Left ventricle myocardium inferior (tissue), 1 donor: ENCODE measurements around the gene MRPL33. TPM values are rescaled to one million over a fixed set of nuclear protein-coding genes. Genes with fewer than 3 reads are reported as not detected.

ENCODE experiments used
- DNase-seq: peaks from one replicate; pipeline ENCODE4 v3.0.0-alpha.2; 2020
- H3K27ac ChIP-seq: fragments of 200-600 bp; replicated peaks from 2 replicates; pipeline ENCODE4 v1.8.0; 2021
- H3K27me3 ChIP-seq: fragments of 200-600 bp; 2 replicates; pipeline ENCODE4 v1.8.0; 2021; ENCODE audit warnings: low read depth
- H3K36me3 ChIP-seq: fragments of 200-600 bp; 2 replicates; pipeline ENCODE4 v1.8.0; 2021
- H3K4me1 ChIP-seq: fragments of 200-600 bp; 2 replicates; pipeline ENCODE4 v1.8.0; 2021
- H3K4me3 ChIP-seq: fragments of 200-600 bp; 2 replicates; pipeline ENCODE4 v1.8.0; 2021; ENCODE audit warnings: mild to moderate bottlenecking, moderate library complexity
- H3K9me3 ChIP-seq: fragments of 200-600 bp; replicated peaks from 2 replicates; pipeline ENCODE4 v1.8.0; 2021
- CTCF ChIP-seq: fragments of 200-600 bp; IDR thresholded peaks from 2 replicates; pipeline ENCODE4 v1.8.0; 2021; ENCODE audit warnings: antibody characterized with exemption, mild to moderate bottlenecking, borderline replicate concordance
- intact Hi-C: fragments of 100-400 bp; cut with micrococcal nuclease; formaldehyde crosslinking; loops from one replicate; pipeline ENCODE4 v1.11.0; 2022
- total RNA-seq: library from RNA; stranded (reverse); fragmentation: NEBNext Ultra II Directional; extraction: Animal tissue kit (Norgen Biotek cat#: 25700); gene quantifications from one replicate; pipeline ENCODE4 v1.2.1, GENCODE V29; 2021
- donor health status: DM: no; HTN: yes; CAD: no; lungs with severe emphysema.

Gene MRPL33
- total RNA-seq, 1 donor from 2014 or later = 390 TPM

DNA sequence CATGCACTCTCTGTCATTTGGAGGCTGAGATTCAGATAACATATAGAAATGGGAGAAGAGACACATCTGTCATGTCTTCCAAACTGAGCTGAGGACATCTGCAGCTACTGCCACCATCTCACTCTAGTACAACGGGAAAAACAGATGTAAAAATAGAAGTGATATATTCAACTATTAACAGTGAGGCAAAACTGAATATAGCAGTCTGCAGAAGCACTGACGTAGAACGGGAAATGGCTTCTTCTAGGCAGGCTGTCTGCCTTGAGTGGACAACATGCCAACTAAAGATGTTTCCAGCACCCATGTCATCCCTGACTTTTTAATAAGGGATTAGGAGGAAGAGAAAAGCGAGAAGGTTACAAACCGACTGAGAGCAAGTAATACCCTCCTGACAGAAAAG, 51.6 kb downstream of the MRPL33 start:
- H3K36me3 ChIP-seq = no peaks in the 10 kb centered on the region
- H3K9me3 ChIP-seq = peaks cover 10% of the 10 kb centered on the region
- H3K4me1 ChIP-seq = peaks cover 10% of the 10 kb centered on the region
- intact Hi-C loops = no loop called here
- H3K27me3 ChIP-seq = no peaks in the 10 kb centered on the region
- peak overlapping the region; percentile 10 for H3K4me3 ChIP-seq
- H3K27ac ChIP-seq = peak overlapping the region; percentile 41
- TF ChIP-seq CTCF = no peak
- DNase-seq = no peak

DNA sequence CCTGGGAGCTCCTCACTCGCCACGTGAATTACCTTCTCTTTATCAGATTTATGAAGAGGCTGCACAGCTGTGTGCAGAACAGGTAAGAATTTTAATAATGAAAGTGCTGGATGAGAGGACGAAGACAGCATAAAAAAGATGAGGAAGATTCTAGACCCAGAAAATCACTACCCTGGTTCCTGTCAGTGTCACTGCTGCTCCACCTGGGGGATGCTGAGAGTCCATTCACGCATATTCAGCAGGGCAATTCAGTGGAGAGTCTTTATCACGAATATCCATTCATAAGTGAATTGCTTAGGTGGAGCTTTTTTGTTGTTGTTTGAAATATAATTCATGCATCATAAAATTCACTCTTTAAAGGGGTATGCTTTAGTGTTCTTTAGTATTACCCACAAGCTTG, 52.0 kb downstream of the MRPL33 start:
- intact Hi-C loops = no loop called here
- H3K9me3 ChIP-seq = peaks cover 10% of the 10 kb centered on the region
- H3K4me1 ChIP-seq = peaks cover 10% of the 10 kb centered on the region
- peak; percentile 52 for TF ChIP-seq CTCF
- no peak for DNase-seq
- no peaks in the 10 kb centered on the region for H3K36me3 ChIP-seq
- no peaks in the 10 kb centered on the region for H3K27me3 ChIP-seq
- peak overlapping the region; percentile 41 for H3K27ac ChIP-seq
- peak overlapping the region; percentile 10 for H3K4me3 ChIP-seq

- Histone ChIP-seq H3K27ac (no peak overlapping the region), H3K9me3 (peaks cover 10% of the 10 kb centered on the region), H3K36me3 (no peaks in the 10 kb centered on the region), H3K4me3 (no peak overlapping the region), H3K27me3 (no peaks in the 10 kb centered on the region), H3K4me1 (peaks cover 10% of the 10 kb centered on the region)
- intact Hi-C loops = no loop called here
- TF ChIP-seq CTCF = no peak
- no peak for DNase-seq
Observed at GRCh38 chr2:27824401-27824800, 52.9 kb downstream of the MRPL33 start.

GRCh38 chr2:27828305-27828704, 56.8 kb downstream of the MRPL33 start:
- no peak for DNase-seq
- Histone ChIP-seq H3K4me3 (no peak overlapping the region), H3K4me1 (no peaks in the 10 kb centered on the region), H3K9me3 (peaks cover 10% of the 10 kb centered on the region), H3K27me3 (no peaks in the 10 kb centered on the region), H3K36me3 (peaks cover 7% of the 10 kb centered on the region), H3K27ac (no peak overlapping the region)
- intact Hi-C loops = no loop called here
- TF ChIP-seq CTCF = no peak

Other genes with a start within 250 kb of the MRPL33 start
- gene ZNF512, start 188.7 kb upstream of the MRPL33 start, total RNA-seq = 16.1 TPM
- gene CCDC121, start 142.7 kb upstream of the MRPL33 start, total RNA-seq = 6.8 TPM
- gene GPN1, start 142.7 kb upstream of the MRPL33 start, total RNA-seq = 16.6 TPM
- 29.7 TPM for gene SUPT7L, start 108.1 kb upstream of the MRPL33 start, total RNA-seq
- 21.3 TPM for gene SLC4A1AP, start 107.8 kb upstream of the MRPL33 start, total RNA-seq
- gene RBKS, start 118.7 kb downstream of the MRPL33 start, total RNA-seq = 2.7 TPM
- 58.9 TPM for gene BABAM2, start 119.0 kb downstream of the MRPL33 start, total RNA-seq